ENCODE results near the gene NEUROD2.

NEUROD2 gene

GRCh38 chr17:39618956-39619785, 11.5 kb upstream of the NEUROD2 start:
- no peak for DNase-seq (ENCODE audit: low spot score)

- no peak for DNase-seq (ENCODE audit: low spot score)
These were observed 10.7 kb upstream of the NEUROD2 start for GRCh38 chr17:39618246-39618913.

GRCh38 chr17:39617446-39618245, 9.9 kb upstream of the NEUROD2 start:
- DNase-seq (ENCODE audit: low spot score), result peak; percentile 30

DNA sequence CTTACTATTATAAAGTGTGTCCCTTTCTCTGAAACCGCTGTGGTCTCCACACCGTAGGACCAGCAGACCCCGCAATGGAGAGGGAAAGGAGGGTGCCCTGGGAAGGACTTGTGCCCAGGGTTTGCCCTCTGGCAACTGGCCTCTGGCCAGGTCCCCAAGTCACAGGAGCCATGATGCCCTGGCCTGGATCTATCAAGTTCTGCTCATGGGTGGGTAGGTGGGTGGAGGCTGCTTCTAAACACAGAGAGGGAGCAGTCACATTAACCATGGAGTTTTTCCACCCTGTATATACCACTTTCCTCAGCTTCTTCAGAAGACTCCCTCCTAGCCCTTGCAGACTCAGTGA, 9.4 kb upstream of the NEUROD2 start:
- DNase-seq (ENCODE audit: low spot score), result no peak

GRCh38 chr17:39615434-39615833, 7.7 kb upstream of the NEUROD2 start:
- DNase-seq (ENCODE audit: low spot score), result no peak

- no peak for DNase-seq (ENCODE audit: low spot score)
These were observed 6.9 kb upstream of the NEUROD2 start for GRCh38 chr17:39614545-39615157.

DNA sequence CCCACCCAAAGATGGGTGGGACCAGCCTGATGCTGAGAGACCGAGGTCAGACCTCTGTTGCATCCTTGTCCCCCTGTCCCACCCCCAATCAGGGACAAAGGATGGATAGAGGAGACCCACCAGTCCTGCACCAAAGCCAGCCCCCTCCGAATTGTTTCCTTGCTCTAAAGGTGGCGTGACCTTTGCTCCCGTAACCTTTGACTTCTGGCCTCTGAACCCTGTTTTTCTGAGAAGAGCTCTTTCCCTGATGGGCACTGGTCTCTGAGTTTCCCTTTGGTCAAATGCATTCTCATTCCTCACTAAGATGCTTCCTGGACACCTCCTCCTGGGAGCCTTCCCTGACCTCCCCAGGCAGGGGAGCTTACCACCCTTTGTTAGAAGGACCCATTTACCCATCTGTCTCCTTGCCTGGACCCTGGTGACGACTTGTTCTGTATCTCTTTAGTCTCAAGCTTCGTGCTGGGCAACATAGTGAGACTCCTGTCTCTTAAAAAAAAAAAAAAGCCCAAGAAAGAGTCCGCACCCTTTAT, 5.3 kb upstream of the NEUROD2 start:
- DNase-seq (ENCODE audit: low spot score), result no peak

GRCh38 chr17:39612291-39612894, 4.7 kb upstream of the NEUROD2 start:
- no peak for DNase-seq (ENCODE audit: low spot score)

- DNase-seq (ENCODE audit: low spot score), result no peak
These were observed 3.8 kb upstream of the NEUROD2 start for GRCh38 chr17:39611401-39612112.

- no peak for DNase-seq (ENCODE audit: low spot score)
These were observed 1.8 kb upstream of the NEUROD2 start for GRCh38 chr17:39609416-39610025.

GRCh38 chr17:39608142-39608981, 642 bp upstream of the NEUROD2 start:
- no peak for DNase-seq (ENCODE audit: low spot score)

DNA sequence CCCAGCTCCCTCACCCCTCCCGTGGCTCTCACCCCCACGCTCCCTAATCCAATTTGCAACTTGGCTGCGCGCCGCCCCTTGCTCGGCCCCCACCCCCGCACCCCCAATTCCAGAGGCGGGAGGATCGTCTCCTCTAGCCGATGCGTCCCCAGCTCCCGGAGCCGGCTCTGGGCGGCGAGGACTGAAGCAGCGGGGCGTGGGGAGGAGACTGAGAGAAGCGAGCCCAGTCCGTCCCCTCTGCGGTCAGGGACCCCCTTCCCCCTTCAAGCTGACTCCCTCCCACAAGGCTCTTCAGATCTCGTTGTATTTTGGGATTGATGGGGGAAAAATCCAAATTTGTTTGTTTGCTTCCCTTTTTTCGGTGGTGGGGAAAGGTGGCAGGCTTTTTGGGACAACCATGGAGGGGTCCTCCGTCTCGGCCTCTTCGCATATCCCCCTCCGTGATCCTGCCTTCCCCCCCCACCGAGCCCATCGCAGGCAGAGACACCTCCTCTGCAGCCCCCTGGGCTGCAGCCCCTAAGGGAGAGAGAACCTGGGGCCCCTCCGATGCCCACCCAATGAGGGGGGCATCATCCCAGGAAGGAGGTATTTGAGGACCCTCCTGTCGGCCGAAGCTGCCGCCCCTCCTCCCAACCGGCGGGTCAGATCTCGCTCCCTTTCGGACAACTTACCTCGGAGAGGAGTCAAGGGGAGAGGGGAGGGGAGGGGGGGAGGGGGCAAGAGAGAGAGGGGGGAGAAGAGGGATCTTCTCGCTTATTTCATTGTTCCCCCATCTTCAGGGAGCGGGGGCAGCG, 466 bp downstream of the NEUROD2 start:
- no peak for DNase-seq (ENCODE audit: low spot score)

DNA sequence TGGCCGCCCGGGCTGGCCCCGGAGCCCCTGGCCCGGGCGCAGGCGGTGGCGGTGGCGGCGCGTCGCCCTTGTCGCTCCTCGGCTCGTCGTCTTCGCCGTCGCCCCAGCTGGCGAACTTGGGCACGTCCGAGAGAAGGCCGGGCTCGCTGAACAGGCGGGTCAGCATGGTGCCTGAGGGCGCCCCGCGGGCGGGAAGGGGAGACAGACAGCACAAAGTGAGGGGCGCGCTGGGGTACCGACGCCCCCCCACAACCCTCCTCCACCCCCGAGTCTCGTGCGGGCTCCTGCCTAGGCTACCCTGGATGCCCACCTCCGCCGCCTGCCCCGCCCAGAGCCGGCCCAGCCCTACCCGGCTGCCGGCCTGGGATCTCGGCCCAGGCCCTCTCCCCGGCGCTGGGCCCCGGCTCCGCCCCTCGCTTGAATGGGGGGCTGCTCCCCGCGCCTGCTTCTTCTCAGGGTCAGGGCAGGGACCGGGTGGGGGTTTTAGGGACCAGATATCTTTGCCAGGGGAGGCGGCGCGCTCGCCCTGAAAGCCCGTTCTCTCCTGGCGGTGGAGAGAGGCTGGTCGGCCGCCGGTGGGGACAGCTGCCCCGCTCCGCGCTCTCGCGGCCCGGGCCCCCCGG, 1.2 kb downstream of the NEUROD2 start:
- DNase-seq (ENCODE audit: low spot score), result no peak

DNA sequence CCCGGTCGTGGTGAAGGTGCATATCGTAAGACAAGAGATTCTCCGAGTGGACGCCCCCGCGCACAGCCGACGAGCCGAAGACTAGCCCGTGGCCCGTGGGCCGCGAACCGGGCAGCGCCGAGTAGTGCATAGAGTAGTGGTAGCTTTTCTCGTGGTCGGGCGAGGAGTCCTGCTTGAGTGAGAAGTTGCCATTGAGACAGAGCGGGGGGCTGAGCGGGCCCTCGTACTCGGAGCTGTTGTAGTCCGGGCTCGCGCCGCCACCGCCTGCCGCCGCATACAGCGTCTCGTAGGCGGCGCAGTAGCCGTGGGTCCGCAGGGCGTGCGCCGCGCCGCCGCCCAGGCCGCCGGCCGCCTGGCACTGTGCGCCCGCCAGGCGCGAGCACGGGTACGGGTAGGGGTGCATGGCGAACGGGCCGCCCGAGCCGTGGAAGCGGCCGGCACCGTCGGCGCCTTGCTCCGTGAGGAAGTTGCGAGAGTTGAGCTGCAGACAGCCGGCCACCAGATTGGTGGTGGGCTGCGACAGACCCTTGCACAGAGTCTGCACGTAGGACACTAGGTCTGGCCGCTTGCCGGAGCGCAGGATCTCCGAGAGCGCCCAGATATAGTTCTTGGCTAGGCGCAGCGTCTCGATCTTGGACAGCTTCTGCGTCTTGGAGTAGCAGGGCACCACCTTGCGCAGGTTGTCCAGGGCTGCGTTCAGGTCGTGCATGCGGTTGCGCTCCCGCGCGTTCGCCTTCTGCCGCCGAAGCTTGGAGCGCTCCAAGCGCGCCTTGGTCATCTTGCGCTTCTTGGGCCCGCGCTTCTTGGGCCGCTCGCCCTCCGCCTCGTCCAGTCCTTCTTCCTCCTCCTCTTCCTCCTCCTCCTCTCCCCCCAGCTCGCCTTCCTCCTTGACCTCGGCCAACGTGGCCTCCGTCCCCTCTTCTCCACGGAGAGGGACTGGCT, 2.0 kb downstream of the NEUROD2 start:
- DNase-seq (ENCODE audit: low spot score), result no peak

GRCh38 chr17:39604911-39605491, 2.7 kb downstream of the NEUROD2 start:
- no peak for DNase-seq (ENCODE audit: low spot score)

- no peak for DNase-seq (ENCODE audit: low spot score)
These were observed 4.3 kb downstream of the NEUROD2 start for GRCh38 chr17:39603304-39604016.
